LHCN-M2 (cell line): ENCODE data around the gene SLC25A28. TPM values are rescaled to one million over a fixed set of nuclear protein-coding genes. Genes with fewer than 3 reads are reported as not detected.

Experiments used
- DNase-seq: peaks from one replicate; pipeline ENCODE4 v3.0.0-alpha.2; 2012; ENCODE audit warnings: low read depth
- polyA plus RNA-seq: library from polyadenylated mRNA; unstranded; fragments of >200 nt; gene quantifications from one replicate; pipeline ENCODE4 v1.2.1, GENCODE V29; 2012; ENCODE audit warnings: missing spikeins
- total RNA-seq: library from RNA; depleted of rRNA; stranded (reverse); fragments of >200 nt; gene quantifications from 2 replicates; pipeline ENCODE4 v1.2.3, GENCODE V29; 2014; rRNA removed

Gene SLC25A28, protein sequence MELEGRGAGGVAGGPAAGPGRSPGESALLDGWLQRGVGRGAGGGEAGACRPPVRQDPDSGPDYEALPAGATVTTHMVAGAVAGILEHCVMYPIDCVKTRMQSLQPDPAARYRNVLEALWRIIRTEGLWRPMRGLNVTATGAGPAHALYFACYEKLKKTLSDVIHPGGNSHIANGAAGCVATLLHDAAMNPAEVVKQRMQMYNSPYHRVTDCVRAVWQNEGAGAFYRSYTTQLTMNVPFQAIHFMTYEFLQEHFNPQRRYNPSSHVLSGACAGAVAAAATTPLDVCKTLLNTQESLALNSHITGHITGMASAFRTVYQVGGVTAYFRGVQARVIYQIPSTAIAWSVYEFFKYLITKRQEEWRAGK
- total RNA-seq = 15.9 and 16.0 TPM in 2 replicates
- 17.5 TPM for polyA plus RNA-seq

DNA sequence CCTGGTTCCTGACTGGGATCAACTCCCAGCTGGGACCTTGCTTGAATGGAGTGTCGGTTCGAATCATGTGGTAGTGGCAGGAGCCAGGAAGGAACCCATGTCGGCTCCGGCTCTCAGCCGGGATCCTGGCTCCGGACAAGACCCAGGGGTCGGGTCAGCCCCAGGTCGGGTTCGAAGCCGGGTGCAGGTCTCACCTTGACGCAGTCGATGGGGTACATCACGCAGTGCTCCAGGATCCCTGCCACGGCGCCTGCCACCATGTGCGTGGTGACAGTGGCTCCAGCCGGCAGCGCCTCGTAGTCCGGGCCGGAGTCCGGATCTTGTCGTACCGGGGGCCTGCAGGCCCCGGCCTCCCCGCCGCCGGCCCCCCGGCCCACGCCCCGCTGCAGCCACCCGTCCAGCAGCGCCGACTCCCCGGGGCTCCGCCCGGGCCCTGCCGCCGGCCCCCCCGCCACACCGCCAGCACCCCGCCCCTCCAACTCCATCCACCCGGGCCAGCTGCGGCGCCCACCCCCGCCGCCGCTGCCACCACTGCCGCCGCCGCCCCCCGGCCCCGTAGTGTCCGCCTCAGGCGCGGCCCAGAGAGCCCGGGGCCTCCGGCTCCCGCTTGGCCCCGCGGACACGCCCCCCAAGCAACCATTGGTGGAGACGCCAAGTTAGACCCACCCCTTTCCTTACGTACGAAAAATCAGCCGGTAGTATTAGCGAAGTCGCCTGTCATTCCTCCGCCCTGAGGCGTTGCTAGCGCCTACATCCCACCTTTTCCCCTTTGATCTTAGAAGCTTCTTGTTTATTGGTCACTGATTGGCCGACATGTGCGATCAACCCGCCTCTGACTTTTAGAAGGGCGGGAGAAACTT lies at the start of gene SLC25A28:
TSS of gene SLC25A28 (minus strand) at position 589 of the 860 bp plus-strand sequence. CDS start at position 485, 104 bp downstream.
- DNase-seq = peak; percentile 100

DNA sequence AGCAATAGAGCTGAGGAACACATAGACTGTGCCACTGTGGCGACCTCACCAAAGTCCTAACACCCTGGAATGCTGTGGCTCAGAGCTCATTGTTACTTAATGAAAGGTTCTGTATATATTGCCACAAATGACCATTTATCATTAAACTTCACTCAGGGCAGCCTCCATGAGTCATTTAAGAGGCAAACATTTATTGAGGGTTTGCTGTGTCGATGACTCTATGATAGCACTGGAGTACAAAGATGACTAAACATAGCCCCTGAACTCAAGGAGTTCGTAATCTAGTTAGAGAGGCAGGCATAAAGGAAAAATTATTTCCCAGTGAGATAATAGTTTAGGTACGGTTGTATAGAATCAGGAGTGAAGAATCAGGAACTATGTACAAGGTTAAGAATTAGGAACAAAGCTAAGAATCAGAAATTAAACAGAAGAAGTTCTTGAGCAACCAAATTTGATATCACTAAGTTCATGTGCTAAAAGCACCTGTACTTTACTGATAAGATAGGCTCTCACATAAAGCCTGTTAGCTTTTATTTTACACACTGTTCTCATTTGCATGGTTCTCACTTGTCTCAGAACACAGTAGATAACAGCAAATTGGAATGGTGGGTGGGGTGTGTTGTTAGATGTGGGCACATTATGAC lies 47.0 kb upstream of the SLC25A28 start:
- peak; percentile 79 for DNase-seq

DNA sequence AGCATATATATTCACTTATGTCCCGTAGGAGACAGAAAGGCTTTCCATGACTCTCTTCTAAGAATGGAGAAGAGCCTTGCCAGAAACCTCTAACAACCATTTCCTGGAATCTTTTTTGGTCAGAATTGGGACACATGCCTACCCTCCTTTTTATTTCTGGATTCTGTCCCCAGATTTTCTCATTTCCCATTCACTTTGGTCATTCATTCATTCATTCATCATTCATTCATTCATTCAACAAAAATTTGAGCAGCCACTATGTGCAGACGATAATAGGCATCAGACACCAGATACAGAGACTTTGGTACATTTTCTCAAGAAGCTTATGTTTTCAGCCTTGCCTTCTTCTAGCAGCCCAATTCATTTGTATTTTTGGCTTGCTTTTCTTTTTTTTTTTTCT lies 45.1 kb upstream of the SLC25A28 start:
- DNase-seq = no peak

DNA sequence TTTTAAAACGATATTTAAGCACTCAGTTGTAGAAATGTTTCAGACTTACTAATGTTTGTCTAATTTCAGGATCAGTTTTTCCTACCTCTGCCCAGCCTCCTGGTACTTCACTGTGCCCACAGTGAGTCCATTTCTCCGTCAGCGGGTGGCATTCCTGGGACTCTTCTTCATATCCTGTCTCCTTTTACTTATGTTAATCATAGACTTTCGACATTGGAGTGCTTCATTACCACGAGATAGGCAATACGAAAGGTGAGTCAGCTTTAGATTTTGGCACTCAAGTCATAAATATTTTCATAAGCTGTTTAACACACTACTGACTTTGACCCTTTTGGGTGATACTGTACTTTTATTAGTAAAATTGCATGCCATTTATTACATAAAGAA lies 41.1 kb upstream of the SLC25A28 start:
- DNase-seq = peak; percentile 85

DNA sequence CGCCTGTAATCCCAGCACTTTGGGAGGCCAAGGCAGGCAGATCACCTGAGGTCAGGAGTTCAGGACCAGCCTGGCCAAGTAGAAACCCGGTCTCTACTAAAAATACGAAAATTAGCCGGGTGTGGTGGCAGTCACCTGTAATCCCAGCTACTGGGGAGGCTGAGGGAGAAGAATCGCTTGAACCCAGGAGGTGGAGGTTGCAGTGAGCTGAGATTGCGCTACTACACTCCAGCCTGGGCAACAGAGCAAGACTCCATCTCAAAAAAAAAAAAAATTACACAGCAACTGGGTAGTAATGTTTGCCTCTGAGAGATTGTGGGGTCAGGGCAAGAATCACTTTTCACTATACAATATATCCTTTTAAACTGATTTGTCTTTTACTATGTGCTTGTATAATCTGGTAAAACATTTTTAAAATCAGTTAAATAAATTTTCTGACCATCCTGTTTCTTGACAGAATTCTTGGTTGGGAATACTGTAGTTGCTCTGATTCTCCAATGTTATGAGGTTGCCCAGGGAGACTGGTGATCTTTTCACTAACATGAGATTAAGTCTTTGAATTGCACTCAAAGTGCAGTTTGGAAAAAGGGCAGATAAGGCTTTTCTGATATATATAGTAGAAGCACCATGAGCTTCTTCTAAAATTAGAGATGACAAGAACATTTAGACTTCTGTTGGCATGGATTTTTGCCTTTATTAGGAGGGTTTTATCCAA lies 40.6 kb upstream of the SLC25A28 start:
- DNase-seq = peak; percentile 28

DNA sequence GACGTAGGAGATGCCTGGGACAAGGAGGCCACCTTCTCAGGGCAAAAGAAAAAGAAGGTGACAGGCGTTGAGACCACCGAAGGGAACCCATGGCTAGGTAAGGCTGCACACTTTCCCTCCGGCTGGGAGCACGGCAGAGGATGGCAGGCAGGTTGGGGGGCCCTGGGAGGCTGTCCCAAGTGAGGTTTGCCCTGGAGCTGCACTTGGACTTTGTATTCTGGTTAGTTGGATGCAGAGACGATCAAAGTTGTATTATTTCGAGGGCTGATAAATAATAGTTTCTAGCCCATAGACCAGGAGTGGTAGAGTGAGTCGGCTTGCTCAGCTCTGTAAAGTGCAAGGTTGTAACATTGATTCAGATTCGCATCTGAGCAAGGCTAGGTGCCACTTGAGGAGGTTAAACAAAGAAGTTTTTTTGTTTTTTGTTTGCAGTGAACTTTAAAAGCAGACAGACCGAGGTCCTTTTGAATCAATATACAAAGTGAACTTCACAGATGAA lies 39.7 kb upstream of the SLC25A28 start:
- DNase-seq = no peak

DNA sequence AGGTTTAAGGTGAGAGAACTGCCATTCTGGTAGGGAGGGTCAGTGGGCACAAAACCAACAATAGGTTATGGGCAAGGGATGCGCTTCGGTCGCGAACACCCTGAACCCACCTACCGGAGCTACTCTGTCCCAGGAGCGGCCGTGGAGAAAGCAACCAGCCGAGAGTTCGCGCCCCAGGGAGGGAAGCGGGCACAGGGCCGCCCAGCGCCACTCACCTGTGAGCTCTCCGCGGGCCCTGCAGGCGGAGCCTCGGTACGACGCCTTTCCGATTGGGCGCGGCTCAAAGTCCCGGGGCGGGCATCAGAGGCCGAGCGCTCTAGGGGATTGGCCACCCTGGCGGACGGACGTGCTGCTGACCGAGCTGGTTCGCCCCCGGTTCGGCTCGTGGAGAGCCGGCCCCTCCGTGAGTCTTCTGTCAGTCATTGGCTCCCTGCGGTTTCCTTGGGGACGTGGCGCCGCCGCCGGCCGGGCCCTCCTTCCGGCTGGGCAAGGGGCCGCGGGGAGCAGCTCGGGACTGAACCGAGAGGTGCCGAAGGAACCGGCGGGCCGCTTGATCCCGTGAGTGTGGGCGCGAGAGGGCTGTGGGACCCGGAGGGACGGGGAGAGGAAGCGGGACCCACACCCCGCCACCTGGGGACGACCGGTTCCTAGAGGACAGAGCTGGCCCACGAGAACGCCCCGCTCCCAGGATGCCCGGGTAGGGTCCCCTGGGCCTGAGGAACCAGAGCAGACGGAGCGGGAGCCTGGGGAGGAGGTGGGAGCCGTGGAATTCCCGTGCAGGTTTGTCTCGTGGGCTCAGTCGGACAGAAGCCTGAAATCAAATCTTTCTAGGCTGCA lies 39.0 kb upstream of the SLC25A28 start, which contains the start of gene ENTPD7:
TSS of gene ENTPD7 (plus strand) at position 479 of the 837 bp plus-strand sequence. CDS start 448 bp downstream, outside the sequence.
- DNase-seq = peak; percentile 92

DNA sequence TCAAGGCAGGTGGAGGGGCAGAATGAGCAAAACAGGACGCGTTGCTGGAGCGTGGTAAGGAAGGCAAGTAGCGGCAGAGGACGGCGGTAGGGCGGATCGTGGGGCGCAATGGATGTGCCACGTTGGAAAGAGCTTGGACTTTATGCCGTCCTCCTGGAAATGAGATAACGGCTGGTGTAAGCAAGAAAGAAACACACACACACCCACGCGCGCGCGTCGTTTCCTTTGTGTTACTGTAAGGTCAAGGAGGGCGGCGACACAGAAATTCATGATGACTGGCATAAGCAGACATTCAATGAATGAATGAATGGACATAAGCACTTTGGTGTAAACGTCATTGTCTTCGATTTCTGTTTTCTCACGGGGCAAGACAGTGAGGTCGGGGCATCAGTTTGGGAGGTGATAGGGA lies 38.4 kb upstream of the SLC25A28 start:
- peak; percentile 26 for DNase-seq

DNA sequence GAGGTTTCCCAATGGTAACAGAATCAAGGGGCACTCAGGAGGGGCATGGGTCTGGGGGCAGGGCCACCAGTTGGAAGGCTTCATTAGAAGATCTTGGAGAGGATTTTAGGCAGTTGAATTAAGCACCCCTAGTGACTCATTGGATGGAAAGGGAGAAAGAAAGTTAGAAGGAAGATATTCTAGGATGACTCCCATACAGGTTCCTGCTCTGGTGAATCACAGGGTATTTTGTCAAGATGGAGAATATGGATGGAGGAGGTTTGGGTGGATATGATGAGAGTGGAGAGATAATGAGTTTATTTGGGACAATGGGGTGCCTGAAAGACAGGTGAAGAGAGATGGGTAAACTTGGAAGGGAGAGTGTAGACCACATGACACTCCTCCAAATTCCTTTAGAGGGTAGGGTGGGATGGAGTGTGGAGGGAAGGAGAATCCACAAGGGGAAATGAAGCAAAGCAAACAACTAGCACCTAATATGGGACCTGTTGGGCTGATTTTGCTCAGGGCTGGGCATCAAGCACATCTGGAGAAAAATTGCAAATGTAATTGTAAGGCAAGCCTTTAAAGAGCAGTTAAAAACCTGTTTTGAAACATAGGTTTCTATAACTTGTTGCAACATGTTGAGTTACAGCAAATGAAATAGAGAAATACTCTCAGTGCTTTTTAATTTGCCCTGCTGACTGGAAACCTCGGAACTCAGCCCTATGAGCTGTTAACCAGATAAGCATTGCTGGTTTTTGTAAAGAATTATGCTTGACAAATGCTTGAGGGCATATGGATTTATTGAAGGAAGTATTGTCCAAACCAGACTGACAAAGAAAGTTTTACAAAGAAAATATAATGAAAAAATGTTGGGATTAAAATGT lies 36.2 kb upstream of the SLC25A28 start:
- DNase-seq = no peak

DNA sequence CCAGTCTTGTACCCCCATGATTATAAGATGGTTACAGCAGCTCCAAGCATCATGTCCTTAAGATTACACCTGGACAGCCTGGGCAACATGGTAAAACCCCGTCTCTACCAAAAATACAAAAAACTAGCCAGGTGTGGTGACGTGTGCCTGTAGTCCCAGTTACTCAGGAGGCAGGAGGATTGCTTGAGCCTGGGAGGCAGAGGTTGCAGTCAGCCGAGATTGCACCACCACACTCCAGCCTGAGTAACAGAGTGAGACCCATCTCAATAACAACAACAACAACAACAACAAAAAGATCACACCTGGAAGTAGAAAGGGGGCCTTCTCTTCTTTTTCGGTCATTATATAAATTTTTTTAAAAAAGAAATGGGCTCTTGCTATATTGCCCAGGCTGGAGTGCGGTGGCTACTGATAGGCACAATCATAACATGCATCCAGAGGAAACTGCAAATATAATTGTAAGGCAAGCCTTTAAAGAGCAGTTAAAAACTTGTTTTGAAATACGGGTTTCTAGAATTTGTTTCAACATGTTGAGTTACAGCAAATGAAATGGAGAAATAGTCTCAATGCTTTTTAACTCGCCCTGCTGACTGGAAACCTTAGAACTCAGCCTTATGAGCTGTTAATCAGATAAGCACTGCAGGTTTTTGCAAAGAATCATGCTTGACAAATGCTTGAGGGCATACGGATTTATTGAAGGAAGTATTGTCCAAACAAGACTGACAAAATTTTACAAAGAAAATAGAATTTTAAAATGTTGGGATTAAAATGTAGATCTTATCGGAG lies 34.3 kb upstream of the SLC25A28 start:
- DNase-seq = no peak

DNA sequence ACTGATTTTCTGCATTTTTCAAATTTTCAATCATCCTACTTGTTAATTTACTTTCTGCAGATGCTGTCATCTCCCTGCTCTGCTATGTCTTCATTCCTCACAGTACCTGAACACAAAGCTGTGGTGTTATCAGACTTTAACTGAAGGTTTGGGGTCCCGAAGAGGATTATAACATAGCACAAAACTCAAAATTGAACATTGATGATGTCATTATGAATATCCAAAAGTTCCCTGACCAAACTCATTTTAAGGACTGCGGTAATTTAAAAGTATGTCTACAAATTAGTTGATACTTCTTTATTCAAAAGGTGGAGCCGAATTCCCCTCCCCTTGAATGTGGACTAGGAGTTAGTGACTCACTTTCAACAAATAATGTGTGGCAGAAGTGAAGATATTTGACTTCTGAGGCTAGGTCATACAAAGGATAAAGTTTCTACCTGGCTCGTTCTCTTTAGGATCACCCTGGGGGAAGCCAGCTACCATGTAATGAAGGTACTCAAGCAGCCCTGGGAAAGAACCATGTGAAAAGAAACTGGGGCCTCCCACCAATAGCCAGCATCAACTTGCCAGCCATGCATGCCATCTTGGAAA lies 32.7 kb upstream of the SLC25A28 start:
- DNase-seq = no peak

DNA sequence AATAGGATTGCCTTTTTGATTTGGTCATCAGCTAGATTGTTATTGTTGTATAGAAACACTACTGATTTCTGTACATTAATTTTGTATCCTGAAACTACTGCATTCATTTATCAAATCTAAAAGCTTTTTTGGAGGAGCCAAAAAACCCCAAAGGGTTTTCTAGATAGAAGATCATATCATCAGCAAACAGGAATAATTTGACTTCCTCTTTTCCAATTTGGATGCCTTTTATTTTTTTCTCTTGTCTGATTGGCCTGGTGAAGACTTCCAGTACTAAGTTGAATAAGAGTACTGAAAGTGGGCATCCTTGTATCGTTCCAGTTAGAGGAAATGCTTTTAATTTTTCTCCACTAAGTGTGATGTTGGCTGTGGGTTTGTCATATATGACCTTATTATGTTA lies 28.5 kb upstream of the SLC25A28 start:
- DNase-seq = no peak

DNA sequence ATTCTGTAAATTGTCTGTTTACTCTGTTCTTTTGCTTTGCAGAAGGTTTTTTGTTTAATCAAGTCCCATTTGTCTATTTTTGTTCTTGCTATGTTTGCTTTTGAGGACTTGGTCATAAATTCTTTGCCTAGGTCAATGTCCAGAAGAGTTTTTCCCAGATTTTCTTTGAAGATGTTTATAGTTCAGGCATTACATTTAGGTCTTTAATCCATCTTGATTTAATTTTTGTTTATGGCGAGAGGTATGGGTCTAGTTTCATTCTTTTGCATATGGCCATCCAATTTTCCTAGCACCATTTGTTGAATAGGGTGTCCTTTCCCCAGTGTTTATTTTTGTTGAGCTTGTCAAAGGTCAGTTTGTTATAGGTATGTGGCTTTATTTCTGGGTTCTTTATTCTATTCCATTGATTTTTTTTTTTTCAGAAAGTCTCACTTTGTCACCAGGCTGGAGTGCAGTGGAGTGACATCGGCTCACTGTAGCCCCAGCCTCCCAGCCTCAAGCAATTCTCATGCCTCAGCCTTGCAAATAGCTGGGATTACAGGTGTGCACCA lies 27.4 kb upstream of the SLC25A28 start:
- no peak for DNase-seq

DNA sequence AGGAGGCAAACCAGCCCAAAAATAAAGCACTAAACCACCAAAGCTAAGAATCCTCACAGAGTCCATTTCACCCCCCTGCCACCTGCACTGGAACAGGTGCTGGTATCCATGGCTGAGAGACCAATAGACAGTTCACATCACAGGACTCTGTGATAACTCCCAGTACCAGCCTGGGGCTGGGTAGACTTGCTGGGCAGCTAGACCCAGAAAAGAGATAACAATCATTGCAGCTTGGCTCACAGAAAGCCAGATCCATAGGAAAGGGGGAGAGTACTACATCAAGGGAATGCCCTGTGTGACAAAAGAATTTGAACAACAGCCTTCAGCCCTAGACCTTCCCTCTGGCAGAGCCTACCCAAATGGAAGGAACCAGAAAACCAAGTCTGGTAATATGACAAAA lies 13.6 kb upstream of the SLC25A28 start:
- DNase-seq = no peak

DNA sequence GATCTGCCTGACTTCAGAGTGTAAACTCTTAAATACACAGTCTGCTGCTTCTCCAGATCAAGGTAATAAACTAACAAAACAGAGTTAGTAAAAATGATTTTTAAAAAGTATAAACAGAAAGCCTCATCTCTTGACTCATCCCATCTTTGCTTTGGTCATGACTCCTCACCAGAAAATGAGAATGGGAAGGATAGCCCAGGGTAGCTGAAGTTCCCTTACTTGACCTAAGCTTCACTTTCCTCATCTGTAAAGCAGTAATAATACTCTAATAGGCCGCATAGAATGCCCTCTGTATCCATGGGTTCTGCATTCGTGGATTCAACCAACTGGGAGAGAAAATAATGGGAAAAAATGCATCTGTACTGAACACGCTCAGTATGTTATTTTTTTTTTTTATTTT lies 11.3 kb upstream of the SLC25A28 start:
- DNase-seq = peak; percentile 35

DNA sequence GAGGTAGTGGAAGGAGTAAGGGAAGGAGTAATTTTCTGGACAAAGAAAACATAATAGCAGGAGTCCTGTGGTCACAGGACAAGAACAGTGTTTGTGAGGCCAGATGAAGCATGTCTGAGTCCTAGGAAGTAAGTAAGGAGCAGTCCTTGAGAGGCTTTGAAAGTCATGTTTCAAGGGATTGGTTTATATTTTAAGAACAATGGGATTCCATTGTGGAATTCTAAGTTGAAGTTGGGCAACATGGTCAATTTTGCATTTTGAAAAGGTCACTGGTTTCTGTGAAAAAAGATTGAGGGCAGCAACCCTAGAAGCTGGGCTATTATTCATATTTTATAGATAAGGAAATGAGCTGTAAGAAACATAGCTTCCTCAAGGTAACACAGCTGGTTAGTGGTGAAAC lies 10.8 kb upstream of the SLC25A28 start:
- DNase-seq = no peak

DNA sequence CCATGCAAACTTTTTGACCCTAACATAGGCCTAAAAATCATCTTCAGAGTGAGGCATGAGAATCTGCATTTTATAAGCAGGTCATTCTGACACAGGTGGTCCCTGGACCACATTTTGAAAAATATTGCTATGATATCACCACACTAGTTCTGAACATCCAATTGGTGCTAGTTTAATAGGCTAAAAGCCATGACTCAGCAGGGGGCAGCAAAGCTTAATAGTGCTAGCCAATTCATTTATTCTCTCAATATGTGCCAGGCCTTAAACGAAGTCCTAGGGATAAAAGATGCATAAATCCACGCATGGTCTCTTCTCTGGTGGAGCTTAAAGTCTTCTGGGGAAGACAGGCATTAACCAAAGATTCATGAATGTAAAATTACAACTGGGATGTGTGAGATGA lies 10.2 kb upstream of the SLC25A28 start:
- DNase-seq = peak; percentile 59

DNA sequence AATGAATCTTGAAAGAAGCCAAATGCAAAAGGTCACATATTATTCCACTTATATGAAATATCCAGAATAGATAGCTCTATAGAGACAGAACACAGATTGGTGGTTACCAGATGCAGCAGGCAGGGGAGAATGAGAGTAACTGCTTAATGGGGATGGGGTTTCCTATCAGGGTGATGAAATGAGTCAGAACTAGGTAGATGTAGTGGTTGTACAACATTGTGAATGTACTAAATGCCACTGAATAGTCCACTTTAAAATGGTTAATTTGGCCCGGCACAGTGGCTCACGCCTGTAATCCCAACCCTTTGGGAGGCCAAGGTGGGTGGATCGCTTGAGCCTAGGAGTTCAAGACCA lies 9.4 kb upstream of the SLC25A28 start:
- DNase-seq = no peak
